Skin of body (tissue), 2 donors: ENCODE data around the gene OR10H4. TPM values are rescaled to one million over a fixed set of nuclear protein-coding genes. Genes with fewer than 3 reads are reported as not detected.
"Not testable (repeated sequence)": the region's sequence is repeated elsewhere in the genome, so short reads cannot be mapped to it uniquely, and the experiment has no call there.

ENCODE experiments used
- DNase-seq: peaks from one replicate; lab custom pipeline; 2025; lab: John Stamatoyannopoulos, UW
- total RNA-seq: library from RNA; depleted of rRNA; stranded (reverse); fragments of >200 nt; gene quantifications from one replicate; pipeline ENCODE4 v1.2.3, GENCODE V29; 2014

Gene OR10H4, protein sequence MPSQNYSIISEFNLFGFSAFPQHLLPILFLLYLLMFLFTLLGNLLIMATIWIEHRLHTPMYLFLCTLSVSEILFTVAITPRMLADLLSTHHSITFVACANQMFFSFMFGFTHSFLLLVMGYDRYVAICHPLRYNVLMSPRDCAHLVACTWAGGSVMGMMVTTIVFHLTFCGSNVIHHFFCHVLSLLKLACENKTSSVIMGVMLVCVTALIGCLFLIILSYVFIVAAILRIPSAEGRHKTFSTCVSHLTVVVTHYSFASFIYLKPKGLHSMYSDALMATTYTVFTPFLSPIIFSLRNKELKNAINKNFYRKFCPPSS
- not detected for total RNA-seq

DNA sequence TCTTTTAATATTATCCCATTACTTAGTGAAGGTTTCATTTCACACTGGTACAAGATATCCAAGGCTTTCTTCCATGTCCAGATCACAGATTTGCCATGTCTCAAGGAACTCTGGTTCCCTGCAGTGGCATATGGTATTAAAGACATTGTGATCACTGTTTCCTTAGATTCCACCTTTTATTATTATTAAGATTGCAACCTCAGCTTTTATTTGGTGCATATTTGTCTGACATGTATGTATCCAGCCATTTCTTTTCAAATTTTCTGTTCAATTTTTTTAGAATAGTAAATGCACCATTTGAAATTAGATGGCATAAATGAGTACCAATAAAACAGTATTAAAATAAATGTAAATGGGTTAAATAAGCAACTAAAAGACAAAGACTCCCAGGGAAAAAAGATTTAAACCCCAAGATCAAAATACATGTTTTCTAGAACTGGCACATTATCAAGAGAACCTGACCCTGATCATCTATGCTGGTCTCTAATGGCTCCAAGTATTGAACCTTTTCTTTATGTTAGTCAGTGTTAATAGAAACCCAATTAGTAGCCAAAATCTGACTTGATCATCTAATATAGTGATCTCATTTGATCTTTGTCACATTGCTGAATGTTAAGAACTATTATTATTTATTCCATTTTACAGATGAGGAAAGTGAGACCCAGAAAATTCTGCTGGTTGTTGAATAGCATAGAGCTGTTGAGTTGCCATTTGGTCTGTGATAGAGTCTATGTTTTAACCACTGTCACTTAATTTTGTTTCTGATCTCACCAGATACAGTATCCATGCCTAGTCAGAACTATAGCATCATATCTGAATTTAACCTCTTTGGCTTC lies at the start of gene OR10H4:
Gene OR10H4 (plus strand): TSS at position 786 of the 836 bp plus-strand sequence. CDS start 0 bp downstream, at position 786.
- no peak for DNase-seq

DNA sequence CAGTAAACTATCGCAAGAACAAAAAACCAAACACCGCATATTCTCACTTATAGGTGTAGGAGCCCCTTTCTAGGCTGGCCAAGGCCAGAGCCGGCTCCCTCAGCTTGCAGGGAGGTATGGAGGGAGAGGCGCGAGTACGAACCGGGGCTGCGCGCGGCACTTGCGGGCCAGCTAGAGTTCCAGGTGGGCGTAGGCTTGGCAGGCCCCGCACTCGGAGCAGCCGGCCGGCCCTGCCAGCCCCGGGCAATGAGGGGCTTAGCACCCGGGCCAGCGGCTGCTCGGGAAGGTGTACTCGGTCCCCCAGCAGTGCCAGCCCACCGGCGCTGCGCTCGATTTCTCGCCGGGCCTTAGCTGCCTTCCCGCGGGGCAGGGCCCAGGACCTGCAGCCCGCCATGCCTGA lies 49.2 kb upstream of the OR10H4 start:
- DNase-seq = not testable (repeated sequence)

DNA sequence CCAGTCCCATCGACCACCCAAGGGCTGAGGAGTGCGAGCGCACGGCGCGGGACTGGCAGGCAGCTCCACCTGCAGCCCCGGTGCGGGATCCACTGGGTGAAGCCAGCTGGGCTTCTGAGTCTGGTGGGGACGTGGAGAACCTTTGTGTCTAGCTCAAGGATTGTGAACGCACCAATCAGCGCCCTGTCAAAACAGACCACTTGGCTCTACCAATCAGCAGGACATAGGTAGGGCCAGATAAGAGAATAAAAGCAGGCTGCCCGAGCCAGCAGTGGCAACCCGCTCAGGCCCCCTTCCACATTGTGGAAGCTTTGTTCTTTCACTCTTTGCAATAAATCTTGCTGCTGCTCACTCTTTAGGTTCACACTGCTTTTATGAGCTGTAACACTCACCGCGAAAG lies 48.8 kb upstream of the OR10H4 start:
- not testable (repeated sequence) for DNase-seq

DNA sequence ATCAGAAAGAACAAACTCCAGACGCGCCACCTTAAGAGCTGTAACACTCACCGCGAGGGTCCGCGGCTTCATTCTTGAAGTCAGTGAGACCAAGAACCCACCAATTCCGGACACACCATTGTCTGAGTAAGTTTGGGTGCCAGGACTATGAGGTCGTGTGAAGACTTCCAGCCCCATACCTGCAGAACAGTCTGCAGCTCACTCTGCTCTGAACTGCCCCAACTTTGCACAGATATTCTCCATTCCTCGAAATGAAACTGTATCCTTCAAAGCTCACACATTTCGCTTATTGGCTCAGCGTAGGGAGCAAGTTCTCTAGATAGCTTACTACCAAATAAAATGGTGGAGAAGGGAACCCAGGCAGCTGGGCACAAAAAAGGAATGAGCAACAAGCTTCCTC lies 48.3 kb upstream of the OR10H4 start:
- DNase-seq = no peak

DNA sequence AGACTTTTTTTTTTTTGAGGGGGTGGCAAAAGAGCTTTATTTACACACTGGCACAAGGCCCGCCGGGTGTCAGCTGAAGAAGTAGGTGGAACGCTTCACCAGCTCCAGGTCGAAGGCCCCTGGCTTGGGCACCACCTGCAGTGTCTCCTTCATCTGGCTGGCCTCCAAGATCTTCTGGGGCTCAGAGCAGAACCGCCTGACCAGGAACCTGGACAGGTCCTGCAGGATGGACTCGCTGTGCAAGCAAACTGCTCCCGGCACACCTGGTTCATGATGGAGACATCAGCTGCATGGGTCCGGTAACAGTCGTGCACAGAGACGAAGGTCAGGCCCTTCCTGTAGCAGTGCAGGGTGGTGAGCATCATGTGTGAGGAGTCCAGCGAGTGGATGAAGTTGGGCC lies 46.6 kb upstream of the OR10H4 start:
- DNase-seq = no peak

DNA sequence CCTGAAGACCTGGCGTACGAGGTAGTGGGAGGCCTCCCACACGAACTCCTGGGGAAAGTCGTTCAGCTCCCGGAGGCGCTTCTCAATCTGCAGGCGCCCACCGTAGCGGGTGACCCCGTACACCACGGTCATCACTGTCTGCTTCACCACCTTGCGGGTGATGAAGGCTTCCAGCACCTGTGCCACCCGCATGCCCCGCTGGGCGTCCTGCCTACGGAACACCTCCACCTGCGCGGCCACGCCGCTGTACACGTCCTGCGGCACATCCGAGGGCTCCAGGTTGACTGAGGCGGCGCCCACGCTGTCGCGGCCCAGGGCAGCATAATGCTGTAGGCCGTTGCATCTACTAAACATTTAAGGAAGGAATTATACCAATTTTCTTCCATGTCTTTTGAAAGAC lies 45.9 kb upstream of the OR10H4 start:
- DNase-seq = not testable (repeated sequence)

DNA sequence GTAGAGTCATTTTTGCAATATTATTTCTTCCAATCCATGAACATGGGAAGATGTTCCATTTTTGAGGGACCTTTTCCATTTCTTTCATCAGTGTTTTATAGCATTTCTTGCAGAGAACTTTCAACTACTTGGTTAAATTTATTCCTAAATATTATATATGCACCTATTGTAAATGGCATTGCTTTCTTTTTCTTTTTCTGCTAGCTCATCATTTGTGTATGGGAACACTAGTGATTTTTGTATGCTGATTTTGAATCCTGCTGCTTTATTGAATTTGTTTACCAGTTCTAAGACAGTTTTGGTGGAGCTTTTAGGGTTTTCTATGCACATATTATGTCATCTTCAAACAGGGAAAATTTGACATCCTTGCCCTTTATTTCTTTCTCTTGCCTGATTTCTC lies 43.8 kb upstream of the OR10H4 start:
- no peak for DNase-seq

DNA sequence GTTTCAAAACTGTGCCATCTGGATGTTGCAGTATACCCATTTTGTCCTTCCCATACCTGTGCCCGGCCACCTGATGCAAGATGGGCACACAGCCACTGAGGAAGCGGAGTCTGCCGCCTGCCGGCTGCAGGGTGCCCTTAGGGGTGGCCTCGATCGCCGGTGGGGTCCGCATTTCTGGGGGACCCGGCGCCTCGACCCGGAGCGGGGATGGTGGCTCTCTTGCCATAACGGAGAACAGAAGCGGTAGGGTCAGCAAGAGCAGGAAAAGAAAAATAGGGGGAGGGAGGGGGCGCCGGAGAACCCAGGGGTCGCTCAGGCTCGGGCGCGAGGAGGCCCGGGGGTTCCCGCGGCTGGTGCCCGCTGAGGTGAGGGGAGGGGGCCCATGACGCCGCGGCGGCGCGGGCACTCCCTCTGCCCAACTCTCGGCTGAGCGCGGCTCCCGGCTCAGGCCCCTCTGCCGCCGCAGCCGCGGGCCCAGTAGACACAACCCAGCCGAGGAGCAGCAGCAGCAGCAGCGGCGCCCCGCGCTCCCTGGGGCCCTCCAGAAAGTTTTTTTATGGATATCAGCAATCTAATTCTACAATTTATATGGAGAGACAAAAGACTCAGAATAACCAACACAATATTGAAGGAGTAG lies 37.1 kb upstream of the OR10H4 start:
- no peak for DNase-seq

DNA sequence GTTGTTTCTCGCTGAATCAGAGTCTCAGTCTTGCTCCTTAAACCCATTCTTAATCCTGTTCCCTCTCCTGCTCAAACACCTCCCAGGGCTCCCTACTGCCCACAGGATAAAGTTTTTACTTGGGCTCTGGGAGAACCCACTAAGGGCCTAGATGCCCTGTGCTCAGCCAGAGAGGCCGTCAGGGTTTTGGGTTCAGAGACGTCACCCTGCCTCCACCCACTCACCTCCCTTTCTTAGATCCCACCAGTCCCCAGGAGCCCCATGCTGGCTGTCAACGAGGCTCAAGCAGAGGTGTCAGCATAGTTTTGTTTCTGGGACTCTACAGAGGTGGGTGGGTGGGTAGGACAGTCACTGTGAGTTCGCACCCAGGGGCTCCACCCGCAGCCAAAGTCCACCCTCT lies 35.4 kb upstream of the OR10H4 start:
- DNase-seq = no peak

DNA sequence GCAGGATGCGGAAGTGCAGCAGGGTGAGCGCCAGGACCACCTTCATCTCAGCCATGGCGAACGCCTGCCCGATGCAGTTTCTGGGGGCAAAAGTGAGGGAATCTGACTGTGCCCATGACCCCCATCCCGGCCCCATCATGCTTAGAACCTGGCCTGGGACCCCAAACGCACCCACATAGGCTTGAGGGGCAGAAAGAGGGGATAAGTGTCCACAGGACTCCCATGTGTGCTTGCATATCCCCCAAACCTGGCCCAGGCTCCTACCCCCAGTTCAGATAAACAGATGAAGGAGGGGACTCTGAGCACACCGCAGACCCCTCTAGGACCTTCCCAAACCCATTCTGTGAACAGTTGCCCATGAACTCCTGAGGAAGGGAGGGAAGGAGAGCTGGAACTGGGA lies 35.0 kb upstream of the OR10H4 start:
- no peak for DNase-seq

DNA sequence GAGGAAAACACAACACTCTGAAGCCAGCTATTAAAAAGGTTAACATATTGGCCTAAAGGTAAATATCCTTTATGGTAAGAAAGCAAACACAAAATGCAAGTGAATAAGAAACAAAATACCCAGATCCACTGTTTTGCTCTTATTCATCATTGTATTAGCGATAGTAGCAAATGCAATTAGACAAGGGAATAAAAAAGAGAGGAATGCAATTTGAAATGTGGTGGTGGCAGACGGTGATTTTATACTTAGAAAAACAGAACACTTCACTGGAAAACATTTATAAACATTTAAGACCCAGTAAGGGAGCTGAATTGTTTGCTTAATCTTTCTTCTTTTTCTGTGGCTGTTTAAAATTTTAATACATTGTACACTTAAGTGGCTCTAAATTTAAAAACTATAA lies 33.7 kb upstream of the OR10H4 start:
- no peak for DNase-seq

DNA sequence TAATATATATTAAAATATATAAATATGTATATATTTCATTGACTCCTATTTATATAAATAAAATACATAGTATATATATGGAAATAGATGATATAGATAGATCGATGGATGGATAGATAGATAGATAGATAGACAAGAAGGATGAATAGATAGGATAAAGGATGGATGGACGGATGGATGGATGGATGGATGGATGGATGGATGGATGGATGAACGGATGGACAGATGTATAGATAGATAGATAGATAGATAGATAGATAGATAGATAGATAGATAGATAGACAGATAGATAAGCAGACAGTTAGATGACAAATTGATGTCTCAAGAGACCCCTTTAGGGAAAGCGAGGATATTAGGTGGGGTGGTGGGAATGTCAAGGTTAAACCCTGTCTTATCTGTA lies 29.6 kb upstream of the OR10H4 start:
- DNase-seq = no peak

DNA sequence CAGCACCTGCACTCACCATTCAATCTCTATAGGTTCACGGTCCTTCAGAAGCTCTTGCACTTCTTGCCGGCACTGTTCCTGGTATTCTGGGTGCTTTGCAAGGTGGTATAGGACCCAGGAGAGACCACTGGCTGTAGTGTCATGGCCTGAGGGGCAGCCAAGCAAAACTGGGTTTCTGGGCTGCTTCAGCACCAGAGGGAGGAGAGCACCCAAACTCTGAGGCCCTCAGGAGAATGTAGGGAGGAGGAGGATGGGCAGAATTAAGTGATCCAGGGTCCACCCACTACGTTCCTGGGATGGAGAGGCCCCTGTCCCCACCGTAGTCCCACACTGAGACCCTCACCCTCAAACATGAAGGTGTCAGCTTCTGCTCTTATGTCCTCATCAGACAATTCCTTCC lies 26.8 kb upstream of the OR10H4 start:
- no peak for DNase-seq

DNA sequence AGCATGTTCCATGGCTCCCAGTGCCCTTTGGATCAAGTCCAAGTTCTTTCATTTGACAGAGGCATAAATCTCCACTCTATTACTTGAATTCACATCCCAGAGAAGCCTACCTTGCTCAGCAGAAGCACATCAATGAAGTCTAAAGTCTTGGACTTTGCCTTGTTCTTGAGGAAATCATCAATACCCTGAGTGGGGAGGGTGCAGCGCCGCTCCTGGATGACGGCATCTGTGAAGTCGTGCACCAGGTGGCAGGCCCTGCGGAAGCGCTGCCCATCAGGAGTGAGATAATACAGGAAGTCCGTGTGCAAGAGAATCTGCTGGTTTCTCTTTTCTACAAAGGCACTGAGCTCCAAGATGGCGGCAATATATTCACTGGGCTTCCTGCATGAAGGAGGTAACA lies 25.1 kb upstream of the OR10H4 start:
- DNase-seq = no peak

DNA sequence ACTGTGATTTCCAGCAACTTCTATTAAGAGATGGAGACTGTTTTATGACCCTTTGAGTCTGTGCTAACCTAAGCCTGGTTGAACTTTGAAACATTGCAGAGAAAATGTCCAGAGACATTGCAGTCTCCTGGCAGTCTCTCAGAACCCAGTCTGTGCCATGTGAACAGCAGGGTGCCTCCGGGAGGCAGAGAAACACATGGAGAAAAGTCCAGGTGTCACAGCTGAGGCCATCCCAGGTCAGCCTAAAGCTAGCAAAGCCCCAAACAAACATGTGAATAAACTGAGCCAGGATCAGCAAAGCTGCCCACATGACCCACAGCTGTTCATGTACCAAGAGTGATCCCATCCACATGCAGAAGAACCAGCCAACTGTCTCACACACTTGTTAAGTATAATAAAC lies 22.3 kb upstream of the OR10H4 start:
- DNase-seq = no peak

DNA sequence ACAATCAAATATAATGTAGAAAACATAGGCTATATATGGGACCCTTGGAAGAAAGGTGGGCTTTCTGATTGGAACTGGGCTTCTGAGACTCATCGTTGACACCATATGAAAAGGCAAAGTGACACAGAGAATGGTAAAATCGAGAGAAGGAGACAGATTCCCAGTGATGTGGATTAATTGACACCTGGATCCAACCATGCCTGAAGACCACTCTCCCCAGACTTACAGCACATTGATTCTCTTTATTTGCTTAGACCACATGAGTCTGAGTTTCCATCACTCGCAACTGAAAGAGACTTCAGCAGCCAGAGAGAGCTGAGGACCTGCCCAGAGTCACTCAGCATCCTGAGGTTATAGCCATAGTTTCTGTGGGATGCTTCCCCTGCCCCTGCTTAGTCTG lies 20.5 kb upstream of the OR10H4 start:
- DNase-seq = no peak

DNA sequence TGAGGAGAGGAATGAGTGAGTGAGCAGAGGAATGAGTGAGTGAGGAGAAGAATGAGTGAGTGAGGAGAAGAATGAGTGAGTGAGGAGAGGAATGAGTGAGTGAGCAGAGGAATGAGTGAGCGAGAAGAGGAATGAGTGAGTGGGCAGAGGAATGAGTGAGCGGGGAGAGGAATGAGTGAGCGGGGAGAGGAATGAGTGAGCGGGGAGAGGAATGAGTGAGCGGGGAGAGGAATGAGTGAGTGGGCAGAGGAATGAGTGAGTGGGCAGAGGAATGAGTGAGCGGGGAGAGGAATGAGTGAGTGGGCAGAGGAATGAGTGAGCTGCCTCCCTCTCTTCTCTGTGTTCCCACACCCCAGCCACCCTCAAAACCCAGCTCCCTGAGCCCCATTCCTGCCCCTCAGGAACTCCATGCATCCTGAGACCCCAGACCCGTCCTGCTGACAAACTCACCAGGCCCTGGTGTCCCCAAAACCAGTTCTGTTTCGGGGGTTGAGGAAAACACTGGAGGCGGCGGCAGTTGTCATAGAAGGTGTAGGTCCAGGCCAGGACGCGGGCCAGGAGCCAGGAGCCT lies 15.0 kb upstream of the OR10H4 start:
- DNase-seq = not testable (repeated sequence)

DNA sequence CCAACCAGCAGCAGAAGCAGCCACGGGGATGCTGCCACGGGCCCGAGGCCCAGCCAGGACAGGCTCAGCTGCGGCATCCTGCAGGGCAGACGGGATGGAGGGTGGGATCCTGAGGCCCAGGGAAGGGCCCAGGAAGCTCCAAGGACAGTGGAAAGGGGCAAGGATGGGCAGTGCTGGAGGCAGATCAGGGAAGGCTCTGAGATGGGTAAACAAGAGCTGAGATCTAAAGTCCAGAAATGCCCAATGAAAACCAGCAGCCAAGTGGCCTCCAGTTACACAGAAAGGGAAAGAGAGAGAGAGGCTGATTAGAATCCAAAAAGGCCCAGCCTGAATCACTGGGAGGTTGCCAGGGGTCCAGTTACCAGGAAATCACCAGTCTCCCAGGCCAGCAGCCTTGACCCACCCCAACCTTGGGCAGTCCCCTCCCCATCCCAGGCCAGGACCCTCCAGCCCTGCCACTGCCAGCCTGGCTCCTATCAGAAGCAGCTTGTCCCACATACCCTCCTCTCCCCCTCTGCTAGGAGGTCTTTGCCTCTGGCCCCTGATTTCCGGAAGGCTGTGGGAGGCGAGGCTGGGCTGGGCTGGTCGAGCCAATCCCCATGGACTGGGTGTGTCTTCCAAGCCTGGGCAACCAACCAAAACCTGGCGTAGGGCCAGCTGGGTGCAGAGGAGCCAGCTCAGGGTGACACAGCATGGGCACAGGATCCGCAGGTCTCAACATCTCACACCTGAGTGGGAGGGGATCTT lies 14.3 kb upstream of the OR10H4 start, which contains the start of gene CYP4F11:
Gene CYP4F11 (minus strand): TSS at position 198 of the 747 bp plus-strand sequence. CDS start 121 bp downstream, at position 77.
- no peak for DNase-seq

DNA sequence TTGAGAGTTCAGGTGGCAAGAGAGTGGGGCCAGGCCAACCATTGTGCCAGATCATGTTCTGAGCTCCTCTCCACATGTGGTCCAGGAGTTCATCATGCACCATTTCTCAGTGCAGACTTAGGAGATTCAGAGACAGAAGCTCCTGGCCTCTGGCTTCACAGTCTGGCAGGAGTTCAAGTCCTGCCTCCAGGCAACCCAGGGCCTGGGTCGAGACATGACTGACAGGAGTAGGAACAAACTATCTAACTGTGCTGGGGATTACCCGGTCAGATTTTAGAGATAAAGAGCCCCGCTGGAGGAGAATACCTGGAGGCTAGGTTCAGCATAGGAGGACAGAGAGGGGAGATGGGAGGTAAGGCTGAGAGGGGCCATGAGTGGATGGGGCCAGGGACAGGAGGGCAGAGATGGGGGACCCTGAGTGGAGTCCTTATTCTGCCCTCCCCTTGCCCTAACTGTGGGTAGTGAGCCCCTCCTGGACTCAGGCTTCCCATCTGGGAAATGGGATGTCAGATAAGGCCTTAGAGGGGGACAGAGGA lies 13.6 kb upstream of the OR10H4 start:
- no peak for DNase-seq

DNA sequence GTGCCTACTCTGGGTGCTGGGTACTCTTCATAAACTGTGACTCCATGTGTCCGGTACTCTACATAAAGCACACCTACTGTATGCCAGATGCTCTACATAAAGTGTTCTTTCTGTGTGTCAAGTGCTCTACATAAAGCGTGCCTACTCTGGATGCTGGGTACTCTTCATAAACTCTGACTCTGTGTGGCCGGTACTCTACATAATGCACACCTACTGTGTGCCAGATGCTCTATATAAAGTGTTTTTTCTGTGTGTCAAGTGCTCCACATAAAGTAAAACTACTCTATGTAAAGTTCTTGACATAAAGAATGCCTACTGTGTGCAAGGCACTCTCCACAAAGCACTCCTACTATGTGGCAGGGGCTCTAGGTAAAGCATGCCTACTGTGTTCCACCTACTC lies 12.6 kb upstream of the OR10H4 start:
- no peak for DNase-seq

DNA sequence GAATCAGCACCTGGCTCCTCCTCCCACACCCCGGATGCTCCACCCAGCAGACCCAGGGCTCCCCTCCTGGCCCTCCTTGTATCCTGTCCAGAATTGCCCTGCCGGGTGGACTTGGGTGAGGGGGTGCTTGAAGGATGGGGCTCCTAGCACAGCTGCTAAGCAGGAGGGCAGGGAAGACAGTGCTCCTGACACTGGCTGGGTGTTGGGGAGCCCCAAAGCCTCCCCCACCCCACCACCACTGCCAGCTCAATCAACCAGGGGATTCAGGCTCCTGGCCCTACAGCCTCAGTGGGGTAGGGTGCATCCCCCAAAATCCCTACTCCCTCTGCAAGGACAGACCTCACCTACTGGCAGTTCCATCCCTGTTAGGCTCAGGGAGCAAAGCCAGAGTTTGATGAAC lies 11.9 kb upstream of the OR10H4 start:
- no peak for DNase-seq
